Epithelial cell of proximal tubule (primary cell): ENCODE results near the gene CACNA1C. TPM values are rescaled to one million over a fixed set of nuclear protein-coding genes. Genes with fewer than 3 reads are reported as not detected.

Experiments used
- DNase-seq: peaks from one replicate; pipeline ENCODE4 v3.0.0-alpha.2; 2011; ENCODE audit warnings: low read depth
- H3K4me3 ChIP-seq: 2 replicates; pipeline ENCODE4 v1.5.1; 2011; ENCODE audit warnings: low read depth, mild to moderate bottlenecking, low read length
- CTCF ChIP-seq: conservative IDR thresholded peaks from 2 replicates; pipeline ENCODE4 v1.5.1; 2012; ENCODE audit warnings: low read depth, mild to moderate bottlenecking, low read length
- total RNA-seq: library from RNA; depleted of rRNA; stranded (reverse); fragments of >200 nt; gene quantifications from 2 replicates; pipeline ENCODE4 v1.2.3, GENCODE V29; 2015

CACNA1C gene
- total RNA-seq, 1 donor from 2014 or later: not detected

GRCh38 chr12:2445968-2446367 is 393.2 kb downstream of the CACNA1C start:
- no peak for DNase-seq
- no peak overlapping the region for H3K4me3 ChIP-seq
- no peak for TF ChIP-seq CTCF

GRCh38 chr12:2447861-2448260 is 395.1 kb downstream of the CACNA1C start:
- no peak for DNase-seq
- no peak overlapping the region for H3K4me3 ChIP-seq
- TF ChIP-seq CTCF: no peak

GRCh38 chr12:2449586-2449985 is 396.8 kb downstream of the CACNA1C start:
- no peak overlapping the region for H3K4me3 ChIP-seq
- DNase-seq: no peak
- no peak for TF ChIP-seq CTCF

GRCh38 chr12:2450553-2450952 is 397.8 kb downstream of the CACNA1C start:
- H3K4me3 ChIP-seq: no peak overlapping the region
- TF ChIP-seq CTCF: no peak

GRCh38 chr12:2451025-2451424 is 398.2 kb downstream of the CACNA1C start:
- no peak for DNase-seq
- TF ChIP-seq CTCF: no peak
- no peak overlapping the region for H3K4me3 ChIP-seq

More at GRCh38 chr12:2450553-2450952, 397.8 kb downstream of the CACNA1C start:
- DNase-seq: no peak

DNA sequence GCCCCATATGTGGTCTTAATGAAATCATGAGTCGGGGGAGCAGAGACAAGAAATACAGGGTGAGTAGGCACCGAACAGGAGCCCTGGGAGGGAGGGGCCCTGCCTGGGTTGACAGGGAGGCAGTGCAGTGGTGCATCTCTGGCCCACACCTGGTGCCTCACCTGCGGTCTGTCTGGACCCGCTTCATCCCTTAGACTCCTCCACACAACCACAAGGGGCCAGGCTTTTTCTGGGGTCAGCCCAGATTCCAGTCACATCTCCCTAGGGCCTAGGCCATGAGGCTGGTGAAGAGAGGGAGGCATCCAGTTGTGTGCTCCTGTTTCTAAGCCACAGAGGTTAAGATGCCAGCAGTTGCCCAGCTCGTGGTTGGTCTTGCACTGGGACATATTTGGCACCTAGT is 398.7 kb downstream of the CACNA1C start:
- no peak for DNase-seq
- no peak overlapping the region for H3K4me3 ChIP-seq
- no peak for TF ChIP-seq CTCF

DNA sequence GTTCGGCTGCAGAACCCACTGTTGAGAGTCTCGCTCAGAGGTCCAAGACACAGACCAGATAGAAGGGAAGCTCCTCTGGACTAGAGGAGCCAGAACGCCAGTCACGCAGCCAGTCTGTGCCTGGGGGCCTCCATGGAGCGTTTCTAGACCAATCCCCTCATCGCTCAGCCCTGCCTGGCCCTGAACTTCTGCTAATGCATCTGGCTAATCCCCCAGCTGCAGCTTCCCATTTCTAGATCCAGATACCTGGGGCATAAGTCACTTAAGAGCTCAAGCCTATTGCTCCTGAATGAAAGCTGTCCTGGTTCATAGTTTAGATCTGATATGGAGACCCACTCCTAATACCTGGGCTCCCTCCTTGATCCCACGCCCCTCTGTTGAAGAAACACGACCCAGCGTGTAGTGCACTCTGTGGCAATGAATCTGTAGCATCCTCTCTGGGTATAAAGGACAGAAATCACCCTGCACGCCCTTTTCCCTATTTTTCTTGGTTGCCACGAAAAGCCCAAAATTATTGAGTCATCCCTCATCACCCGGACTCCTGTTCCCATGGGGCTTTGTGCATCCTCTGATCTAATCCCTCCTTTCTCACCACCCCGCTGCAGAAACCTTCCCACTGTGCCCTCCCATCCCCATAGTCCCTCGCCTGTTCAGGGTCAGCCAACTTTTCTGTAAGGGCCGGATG is 400.4 kb downstream of the CACNA1C start:
- no peak for TF ChIP-seq CTCF
- no peak for DNase-seq

More for the DNA sequence above, 400.4 kb downstream of the CACNA1C start:
- no peak overlapping the region for H3K4me3 ChIP-seq
